ENCODE measurements around the gene SREBF2.
A peak's percentile ranks its signal among the peaks of the same experiment; 100 is the strongest.

Gene SREBF2

GRCh38 chr22:41813726-41814410, 19.0 kb upstream of the SREBF2 start:
- no peaks in the 10 kb centered on the region for H3K9me3 Mint-ChIP-seq
- CTCF ChIA-PET, result interaction anchor here (0.7 kb wide), 1 partner anchor 66 kb away, joined by 3 read pairs; no protein-coding TSS in a partner anchor
- H3K27me3 Mint-ChIP-seq, result no peaks in the 10 kb centered on the region
- H3K4me1 Mint-ChIP-seq, result no peaks in the 10 kb centered on the region
- no peak overlapping the region for H3K27ac Mint-ChIP-seq
- no peak for DNase-seq
- H3K4me3 Mint-ChIP-seq, result no peak overlapping the region
- H3K36me3 Mint-ChIP-seq, result peaks cover 23% of the 10 kb centered on the region

GRCh38 chr22:41815716-41816115, 17.2 kb upstream of the SREBF2 start:
- peaks cover 19% of the 10 kb centered on the region for H3K36me3 Mint-ChIP-seq
- no peaks in the 10 kb centered on the region for H3K27me3 Mint-ChIP-seq
- H3K9me3 Mint-ChIP-seq, result no peaks in the 10 kb centered on the region
- no peak for DNase-seq
- no peak overlapping the region for H3K27ac Mint-ChIP-seq
- no peaks in the 10 kb centered on the region for H3K4me1 Mint-ChIP-seq
- CTCF ChIA-PET, result interaction anchor here (1.2 kb wide), 1 partner anchor 119 kb away, joined by 4 read pairs; no protein-coding TSS in a partner anchor
- H3K4me3 Mint-ChIP-seq, result no peak overlapping the region

GRCh38 chr22:41816241-41816640, 16.7 kb upstream of the SREBF2 start:
- CTCF ChIA-PET, result interaction anchor here (1.2 kb wide), 1 partner anchor 119 kb away, joined by 4 read pairs; no protein-coding TSS in a partner anchor
- DNase-seq, result no peak
- H3K36me3 Mint-ChIP-seq, result peaks cover 21% of the 10 kb centered on the region
- no peaks in the 10 kb centered on the region for H3K27me3 Mint-ChIP-seq
- H3K27ac Mint-ChIP-seq, result no peak overlapping the region
- no peak overlapping the region for H3K4me3 Mint-ChIP-seq
- H3K9me3 Mint-ChIP-seq, result no peaks in the 10 kb centered on the region
- no peaks in the 10 kb centered on the region for H3K4me1 Mint-ChIP-seq

GRCh38 chr22:41816871-41817270, 16.0 kb upstream of the SREBF2 start:
- Mint-ChIP-seq H3K27ac (no peak overlapping the region), H3K4me3 (no peak overlapping the region), H3K27me3 (no peaks in the 10 kb centered on the region), H3K4me1 (no peaks in the 10 kb centered on the region), H3K36me3 (peaks cover 21% of the 10 kb centered on the region), H3K9me3 (no peaks in the 10 kb centered on the region)
- no peak for DNase-seq
- CTCF ChIA-PET, result interaction anchor here (1.2 kb wide), 1 partner anchor 120 kb away, joined by 4 read pairs; no protein-coding TSS in a partner anchor

DNA sequence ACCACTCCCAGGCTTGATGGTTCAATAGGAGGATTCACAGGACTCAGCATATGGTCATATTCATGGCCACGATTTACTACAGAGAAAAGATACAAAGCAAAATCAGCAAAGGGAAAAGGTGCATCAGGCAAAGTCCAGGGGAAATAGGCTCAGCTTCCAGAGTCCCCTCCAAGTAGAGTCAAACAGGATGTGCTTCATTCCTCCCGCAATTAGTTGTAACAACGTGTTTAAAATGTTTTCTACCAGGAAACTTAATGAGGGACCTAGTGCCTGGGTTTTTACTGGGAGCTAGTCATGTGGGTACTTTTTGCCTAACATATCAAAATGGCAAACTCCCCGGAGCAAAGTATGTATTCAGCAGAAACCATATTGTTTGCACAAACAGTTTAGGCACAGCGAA, 14.9 kb upstream of the SREBF2 start:
- Mint-ChIP-seq H3K4me1 (peaks cover 6% of the 10 kb centered on the region), H3K36me3 (peaks cover 21% of the 10 kb centered on the region), H3K27me3 (no peaks in the 10 kb centered on the region), H3K4me3 (no peak overlapping the region), H3K27ac (no peak overlapping the region), H3K9me3 (no peaks in the 10 kb centered on the region)
- DNase-seq, result no peak
- CTCF ChIA-PET, result interaction anchor here (1.5 kb wide), 1 partner anchor 121 kb away, joined by 4 read pairs; no protein-coding TSS in a partner anchor

DNA sequence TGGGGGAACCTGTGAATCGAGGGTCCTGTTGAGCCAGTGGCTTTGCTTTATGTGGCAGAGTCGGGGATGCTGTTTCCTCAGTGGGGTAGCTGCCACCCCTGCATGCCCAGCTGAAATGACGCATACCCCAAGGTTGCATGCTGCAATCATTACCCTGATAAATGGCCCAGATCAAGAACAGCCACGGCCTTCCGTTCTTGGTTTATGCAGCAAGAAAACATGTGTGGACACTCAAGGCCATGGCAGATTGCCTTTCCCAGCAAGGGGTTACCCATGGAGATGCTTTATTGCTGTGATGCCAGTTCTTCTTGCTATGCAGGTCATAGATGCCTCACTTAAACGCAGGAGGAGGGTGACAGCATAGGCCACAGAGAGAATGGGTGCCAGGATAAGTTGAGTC, 14.3 kb upstream of the SREBF2 start:
- H3K9me3 Mint-ChIP-seq, result no peaks in the 10 kb centered on the region
- CTCF ChIA-PET, result interaction anchor here (1.5 kb wide), 1 partner anchor 122 kb away, joined by 4 read pairs; no protein-coding TSS in a partner anchor
- peaks cover 21% of the 10 kb centered on the region for H3K36me3 Mint-ChIP-seq
- DNase-seq, result no peak
- no peak overlapping the region for H3K27ac Mint-ChIP-seq
- no peak overlapping the region for H3K4me3 Mint-ChIP-seq
- H3K27me3 Mint-ChIP-seq, result no peaks in the 10 kb centered on the region
- H3K4me1 Mint-ChIP-seq, result peaks cover 6% of the 10 kb centered on the region

- H3K9me3 Mint-ChIP-seq, result no peaks in the 10 kb centered on the region
- H3K27ac Mint-ChIP-seq, result no peak overlapping the region
- peaks cover 6% of the 10 kb centered on the region for H3K4me1 Mint-ChIP-seq
- H3K4me3 Mint-ChIP-seq, result no peak overlapping the region
- no peak for DNase-seq
- H3K27me3 Mint-ChIP-seq, result no peaks in the 10 kb centered on the region
- H3K36me3 Mint-ChIP-seq, result peaks cover 22% of the 10 kb centered on the region
- CTCF ChIA-PET, result no interaction called here
Measured at GRCh38 chr22:41819257-41819656, 13.6 kb upstream of the SREBF2 start.

GRCh38 chr22:41820447-41820846, 12.5 kb upstream of the SREBF2 start:
- H3K27me3 Mint-ChIP-seq, result no peaks in the 10 kb centered on the region
- DNase-seq, result no peak
- H3K27ac Mint-ChIP-seq, result no peak overlapping the region
- H3K36me3 Mint-ChIP-seq, result peaks cover 27% of the 10 kb centered on the region
- H3K4me1 Mint-ChIP-seq, result peaks cover 6% of the 10 kb centered on the region
- no peak overlapping the region for H3K4me3 Mint-ChIP-seq
- no peaks in the 10 kb centered on the region for H3K9me3 Mint-ChIP-seq
- CTCF ChIA-PET, result interaction anchor here (0.9 kb wide), 1 partner anchor 121 kb away, joined by 3 read pairs; no protein-coding TSS in a partner anchor

DNA sequence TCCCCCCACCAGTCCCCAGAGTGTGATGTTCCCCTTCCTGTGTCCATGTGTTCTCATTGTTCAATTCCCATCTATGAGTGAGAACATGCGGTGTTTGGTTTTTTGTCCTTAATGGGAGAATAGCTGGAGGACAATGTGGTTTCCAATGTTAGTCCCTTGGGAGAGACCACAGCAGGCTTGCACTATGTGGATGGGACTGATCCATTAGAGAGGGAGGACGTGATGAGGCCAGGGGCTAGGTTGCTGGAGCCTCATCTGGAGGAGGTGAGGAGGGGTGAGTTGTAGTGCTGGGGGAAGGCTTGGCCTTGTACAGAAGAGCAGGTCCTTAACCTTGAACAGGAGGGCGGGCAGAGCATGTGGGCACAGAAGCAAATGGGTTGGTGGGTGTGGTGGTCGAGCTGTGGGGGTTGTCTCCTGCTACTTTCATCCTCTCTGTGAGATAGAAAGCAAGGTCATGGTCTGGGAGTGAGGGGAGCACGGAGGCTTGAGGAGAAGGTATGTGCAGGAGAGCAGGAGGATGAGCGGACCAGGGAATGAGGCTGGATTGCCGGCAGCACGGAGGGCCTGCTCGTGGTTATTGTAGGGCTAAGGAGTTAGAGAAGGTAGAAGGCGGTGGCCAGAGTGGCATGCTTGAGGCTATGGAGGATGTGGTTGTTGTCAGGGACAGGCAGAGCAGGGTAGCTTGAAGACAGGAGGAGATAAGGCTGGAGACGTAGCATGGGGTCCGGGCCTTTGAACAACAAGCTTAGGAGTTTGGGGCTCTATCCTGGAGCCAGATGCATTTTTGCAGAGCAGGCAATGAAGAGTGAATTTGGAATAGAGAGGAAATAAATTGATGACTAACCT, 11.2 kb upstream of the SREBF2 start:
- CTCF ChIA-PET, result interaction anchor here (0.5 to 2.4 kb wide), 7 partner anchors 20 to 135 kb away, joined by 3 to 12 read pairs (median 4); no protein-coding TSS in a partner anchor
- no peak for DNase-seq
- no peak overlapping the region for H3K27ac Mint-ChIP-seq
- H3K4me3 Mint-ChIP-seq, result no peak overlapping the region
- H3K9me3 Mint-ChIP-seq, result no peaks in the 10 kb centered on the region
- peaks cover 6% of the 10 kb centered on the region for H3K4me1 Mint-ChIP-seq
- no peaks in the 10 kb centered on the region for H3K27me3 Mint-ChIP-seq
- H3K36me3 Mint-ChIP-seq, result peaks cover 23% of the 10 kb centered on the region

DNA sequence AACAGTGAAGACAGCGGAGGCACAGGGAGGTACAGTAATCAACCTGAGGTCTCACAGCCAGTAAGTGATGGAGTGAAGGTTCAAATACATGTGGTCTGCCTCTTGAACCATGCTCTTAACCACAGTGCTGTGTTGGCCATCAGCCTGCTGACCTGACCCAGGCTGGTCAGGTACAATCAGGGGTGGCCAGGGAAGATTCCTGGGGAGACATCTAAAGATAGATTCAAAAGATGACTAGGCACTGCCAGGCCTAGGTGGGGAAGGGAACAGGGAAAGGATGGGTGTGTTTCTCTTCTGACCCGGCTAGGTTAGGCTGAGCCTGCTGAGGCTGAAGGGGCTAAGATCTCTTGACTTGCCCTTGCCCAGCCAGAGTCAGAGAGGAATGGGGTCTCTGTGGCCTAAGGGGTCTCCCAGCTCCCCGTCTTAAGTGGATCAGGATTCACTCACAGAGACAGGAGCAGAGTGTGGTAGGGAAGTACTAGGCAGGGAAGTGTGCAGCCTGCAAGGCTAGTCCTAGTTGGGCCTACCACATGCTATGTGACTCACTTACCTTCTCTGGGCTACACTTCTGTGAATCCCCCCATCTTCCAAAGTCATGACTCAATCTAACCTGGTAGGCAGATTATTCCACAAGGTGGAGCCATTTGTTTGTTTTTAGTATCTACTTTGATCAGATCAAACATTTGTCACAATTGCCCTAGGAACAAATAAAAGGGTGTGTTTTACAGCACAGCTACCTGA, 10.4 kb upstream of the SREBF2 start:
- peaks cover 6% of the 10 kb centered on the region for H3K4me1 Mint-ChIP-seq
- no peaks in the 10 kb centered on the region for H3K27me3 Mint-ChIP-seq
- peaks cover 23% of the 10 kb centered on the region for H3K36me3 Mint-ChIP-seq

GRCh38 chr22:41823797-41824196, 9.1 kb upstream of the SREBF2 start:
- Mint-ChIP-seq H3K9me3 (no peaks in the 10 kb centered on the region), H3K4me1 (peaks cover 6% of the 10 kb centered on the region), H3K4me3 (no peak overlapping the region), H3K36me3 (peaks cover 23% of the 10 kb centered on the region), H3K27me3 (no peaks in the 10 kb centered on the region), H3K27ac (peak overlapping the region; percentile 22)
- CTCF ChIA-PET, result no interaction called here
- DNase-seq, result no peak

More for the DNA sequence above, 10.4 kb upstream of the SREBF2 start:
- Mint-ChIP-seq H3K9me3 (no peaks in the 10 kb centered on the region), H3K4me3 (no peak overlapping the region), H3K27ac (peak overlapping the region; percentile 57)
- CTCF ChIA-PET, result interaction anchor here (0.5 to 2.4 kb wide), 10 partner anchors 10 to 134 kb away, joined by 3 to 12 read pairs (median 4); no protein-coding TSS in a partner anchor
- DNase-seq, result peak; percentile 29

DNA sequence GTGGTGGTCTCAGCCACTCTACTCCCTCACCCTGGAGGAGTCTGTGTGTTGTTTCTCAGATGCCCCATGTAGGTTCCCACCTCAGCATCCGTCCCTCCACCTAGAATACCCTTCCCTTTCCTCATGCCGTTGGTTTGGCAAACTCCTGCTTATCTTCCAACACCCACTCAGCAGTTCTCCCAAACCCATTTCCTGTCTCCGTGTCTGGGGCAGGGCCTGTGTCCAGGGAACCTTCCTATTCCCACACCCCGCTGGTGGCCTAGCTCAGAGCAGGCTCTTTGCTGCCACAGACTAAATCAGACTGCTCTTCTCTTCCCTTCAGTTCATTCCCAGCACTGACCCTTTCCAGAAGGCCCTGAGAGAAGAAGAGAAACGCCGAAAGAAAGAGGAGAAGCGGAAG, 7.5 kb upstream of the SREBF2 start:
- Mint-ChIP-seq H3K27me3 (no peaks in the 10 kb centered on the region), H3K36me3 (peaks cover 23% of the 10 kb centered on the region), H3K4me1 (peaks cover 6% of the 10 kb centered on the region), H3K4me3 (no peak overlapping the region), H3K9me3 (peaks cover 3% of the 10 kb centered on the region), H3K27ac (no peak overlapping the region)
- DNase-seq, result no peak
- CTCF ChIA-PET, result interaction anchor here (1.5 kb wide), 1 partner anchor 115 kb away, joined by 5 read pairs; no protein-coding TSS in a partner anchor

GRCh38 chr22:41826021-41826420, 6.9 kb upstream of the SREBF2 start:
- DNase-seq, result no peak
- no peak overlapping the region for H3K27ac Mint-ChIP-seq
- H3K27me3 Mint-ChIP-seq, result no peaks in the 10 kb centered on the region
- peaks cover 4% of the 10 kb centered on the region for H3K9me3 Mint-ChIP-seq
- CTCF ChIA-PET, result interaction anchor here (1.3 to 1.5 kb wide), 2 partner anchors 25 to 115 kb away, joined by 4 to 5 read pairs; partner anchors contain the start of gene CCDC134
- H3K4me1 Mint-ChIP-seq, result peaks cover 9% of the 10 kb centered on the region
- H3K4me3 Mint-ChIP-seq, result no peak overlapping the region
- peaks cover 22% of the 10 kb centered on the region for H3K36me3 Mint-ChIP-seq
